ENCODE measurements around the gene RSAD2.
"Not testable (repeated sequence)": the region's sequence is repeated elsewhere in the genome, so short reads cannot be mapped to it uniquely, and the experiment has no call there.

Gene RSAD2

DNA sequence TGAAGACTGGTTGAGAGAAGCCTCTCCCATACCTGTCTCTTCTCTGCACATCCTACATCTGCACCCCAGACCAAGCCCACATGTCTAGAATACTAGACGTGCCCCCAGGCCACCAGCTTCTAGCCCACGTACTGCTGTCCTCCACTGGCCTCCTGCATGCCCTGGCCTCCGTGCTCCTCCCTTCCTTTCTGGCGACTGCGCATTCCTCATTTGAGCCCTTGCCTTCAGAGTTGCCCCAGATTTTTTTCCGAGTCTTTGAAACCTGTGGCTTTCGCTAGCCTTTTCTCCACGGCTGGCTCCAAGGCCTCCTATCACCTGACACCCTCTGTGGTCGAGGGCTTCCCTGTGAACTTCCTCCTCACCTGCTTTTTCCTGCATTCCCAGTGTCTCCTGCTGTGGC, 50.9 kb downstream of the RSAD2 start:
- DNase-seq = no peak

DNA sequence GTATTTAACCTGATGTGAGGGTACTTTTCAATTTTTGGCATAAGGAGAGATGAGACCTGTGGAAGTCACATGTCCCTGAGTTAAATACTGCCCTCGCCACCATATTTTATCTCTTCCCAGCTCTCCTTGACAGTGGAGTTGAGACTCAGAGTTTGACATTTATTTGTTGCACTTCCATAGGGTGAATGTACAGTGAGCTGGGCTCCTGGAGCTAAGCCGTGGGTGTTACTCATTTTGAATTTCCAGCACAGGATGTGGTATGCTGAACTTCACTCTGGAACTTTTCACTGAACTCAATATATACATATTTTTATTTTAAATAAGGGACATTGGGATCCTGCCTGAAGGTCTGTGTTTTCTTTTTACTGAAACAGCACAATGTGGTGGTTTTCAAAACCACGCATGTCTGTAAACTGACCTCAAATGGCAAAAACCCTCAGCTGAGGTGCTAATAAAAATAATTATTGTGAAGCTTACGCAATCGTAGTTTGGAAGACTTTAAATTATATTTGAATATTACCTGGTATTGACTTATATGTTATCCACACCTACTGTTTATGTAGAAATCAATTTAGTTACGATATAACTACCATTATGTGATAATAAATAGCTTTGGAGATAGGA, 51.7 kb downstream of the RSAD2 start:
- no peak for DNase-seq

DNA sequence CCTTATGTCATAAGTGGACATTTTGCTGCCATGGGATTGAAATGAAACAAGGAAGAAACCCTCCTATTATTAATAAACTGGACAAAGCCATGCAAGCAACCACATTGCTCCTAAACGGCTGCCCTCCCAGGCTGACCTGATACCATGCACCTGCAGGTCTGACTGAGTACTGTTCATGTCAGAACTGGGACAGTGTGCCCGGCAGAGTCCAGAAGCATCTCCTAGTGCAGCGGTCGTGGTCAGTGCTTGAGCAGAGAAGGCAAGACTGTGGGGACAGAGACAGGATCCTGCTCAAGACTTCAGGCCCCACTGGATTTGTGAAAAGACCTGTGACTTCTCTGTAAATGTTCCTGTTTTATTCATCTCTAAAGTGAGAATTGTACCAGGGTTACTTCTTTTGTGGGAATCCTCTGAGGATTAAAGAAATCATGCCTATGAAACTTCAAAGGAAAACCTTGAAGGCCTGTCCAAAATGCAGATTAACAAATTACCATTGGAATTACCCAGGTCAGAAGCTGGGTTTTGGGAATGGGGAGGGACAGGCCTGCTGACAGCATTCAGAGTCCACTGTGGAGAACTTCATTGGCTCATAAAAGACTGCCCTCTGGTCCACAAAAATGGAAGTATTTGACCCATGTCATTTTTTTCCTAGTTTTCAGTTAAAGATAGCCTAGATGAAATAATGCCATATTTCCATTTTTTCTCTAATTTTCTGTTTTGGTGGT, 53.5 kb downstream of the RSAD2 start:
- DNase-seq = no peak

DNA sequence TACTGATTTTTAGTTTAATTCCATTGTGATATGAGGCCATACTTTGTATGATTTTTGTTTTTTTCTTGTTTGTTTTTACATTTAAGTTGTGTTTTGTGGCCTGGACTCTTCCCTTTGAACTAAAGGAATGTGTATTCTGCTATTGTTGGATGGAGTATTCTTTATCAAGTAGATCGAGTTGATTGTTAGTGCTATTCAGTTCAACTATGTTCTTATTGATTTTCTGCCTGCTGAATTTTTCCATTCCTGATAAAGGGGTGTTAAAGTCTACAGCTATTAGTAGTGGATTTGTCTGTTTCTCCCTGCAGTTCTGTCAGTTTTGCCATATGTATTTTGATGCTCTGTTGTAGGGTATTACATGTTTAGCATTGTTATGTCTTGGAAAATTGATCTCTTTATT, 54.2 kb downstream of the RSAD2 start:
- no peak for DNase-seq

DNA sequence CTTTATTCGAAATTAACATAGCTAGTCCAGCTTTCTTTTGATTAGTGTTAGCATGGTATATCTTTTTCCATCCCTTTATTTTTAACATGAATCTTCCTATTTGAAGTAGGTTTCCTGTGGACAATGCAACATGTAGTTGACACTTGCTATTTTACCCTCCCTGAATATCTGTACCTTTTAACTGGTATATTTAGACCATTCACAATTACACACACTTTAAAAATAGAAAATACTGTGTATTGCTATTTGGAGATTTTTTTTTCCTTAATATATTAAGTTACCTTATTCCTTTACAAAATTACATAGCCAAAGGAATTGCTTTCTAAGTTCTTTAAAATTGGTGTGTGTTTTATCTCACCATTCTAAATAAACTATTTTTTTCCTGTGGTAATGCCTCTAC, 54.6 kb downstream of the RSAD2 start:
- no peak for DNase-seq

DNA sequence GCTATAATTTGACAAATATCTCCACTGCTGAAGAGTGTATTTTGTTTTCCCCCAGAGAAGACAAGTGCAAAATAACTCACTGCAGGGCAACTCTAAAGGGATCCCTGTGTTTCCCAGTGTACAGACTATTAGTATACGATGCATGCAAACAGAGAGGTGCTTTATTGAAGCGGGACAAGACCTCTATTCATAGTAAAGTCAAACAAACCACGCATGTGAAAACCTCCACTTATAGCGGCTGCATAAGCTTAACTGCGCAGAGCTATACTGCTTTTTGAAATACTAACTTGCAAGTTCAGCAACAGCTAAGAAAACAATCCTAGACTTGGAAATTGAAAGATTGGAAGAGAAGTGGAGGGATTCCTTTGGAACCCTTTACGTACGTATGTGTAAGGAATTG, 55.3 kb downstream of the RSAD2 start:
- no peak for DNase-seq

DNA sequence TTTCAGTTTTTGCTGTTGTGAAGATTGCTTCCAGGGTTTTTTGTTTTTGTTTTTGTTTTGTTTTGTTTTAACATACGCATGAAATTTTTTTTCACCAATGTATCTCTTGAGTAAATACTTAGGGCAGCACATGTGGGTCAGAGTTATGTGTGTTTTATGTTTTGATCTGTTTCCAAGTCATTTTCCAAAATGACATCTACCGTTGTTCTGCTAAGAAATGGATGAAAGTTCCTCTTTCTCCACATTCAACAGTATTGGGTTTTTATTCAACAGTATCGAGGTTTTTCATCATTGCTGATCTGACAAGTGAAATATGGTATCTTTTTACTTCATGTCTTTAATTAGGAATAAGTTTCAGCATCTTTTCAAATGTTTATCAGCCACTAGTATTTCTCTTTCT, 56.3 kb downstream of the RSAD2 start:
- DNase-seq = no peak

DNA sequence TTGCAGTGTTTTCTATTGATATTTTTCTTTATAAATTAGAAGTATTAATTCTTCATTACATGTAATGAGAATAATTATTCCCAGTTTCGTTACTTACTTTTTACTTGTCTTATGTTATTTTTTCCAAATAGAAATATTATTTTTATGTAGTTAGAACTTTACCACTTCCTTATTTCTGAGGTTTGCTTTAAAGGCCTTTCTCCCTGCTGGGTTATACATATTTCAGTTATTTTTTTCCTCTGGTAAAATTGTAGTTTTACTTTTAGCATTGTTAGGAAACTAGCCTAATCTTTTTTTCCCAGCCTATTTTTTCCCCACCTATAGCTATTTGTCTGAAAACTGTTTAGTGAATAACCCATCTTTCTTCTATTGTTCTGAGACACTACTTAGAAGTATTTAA, 56.8 kb downstream of the RSAD2 start:
- no peak for DNase-seq

DNA sequence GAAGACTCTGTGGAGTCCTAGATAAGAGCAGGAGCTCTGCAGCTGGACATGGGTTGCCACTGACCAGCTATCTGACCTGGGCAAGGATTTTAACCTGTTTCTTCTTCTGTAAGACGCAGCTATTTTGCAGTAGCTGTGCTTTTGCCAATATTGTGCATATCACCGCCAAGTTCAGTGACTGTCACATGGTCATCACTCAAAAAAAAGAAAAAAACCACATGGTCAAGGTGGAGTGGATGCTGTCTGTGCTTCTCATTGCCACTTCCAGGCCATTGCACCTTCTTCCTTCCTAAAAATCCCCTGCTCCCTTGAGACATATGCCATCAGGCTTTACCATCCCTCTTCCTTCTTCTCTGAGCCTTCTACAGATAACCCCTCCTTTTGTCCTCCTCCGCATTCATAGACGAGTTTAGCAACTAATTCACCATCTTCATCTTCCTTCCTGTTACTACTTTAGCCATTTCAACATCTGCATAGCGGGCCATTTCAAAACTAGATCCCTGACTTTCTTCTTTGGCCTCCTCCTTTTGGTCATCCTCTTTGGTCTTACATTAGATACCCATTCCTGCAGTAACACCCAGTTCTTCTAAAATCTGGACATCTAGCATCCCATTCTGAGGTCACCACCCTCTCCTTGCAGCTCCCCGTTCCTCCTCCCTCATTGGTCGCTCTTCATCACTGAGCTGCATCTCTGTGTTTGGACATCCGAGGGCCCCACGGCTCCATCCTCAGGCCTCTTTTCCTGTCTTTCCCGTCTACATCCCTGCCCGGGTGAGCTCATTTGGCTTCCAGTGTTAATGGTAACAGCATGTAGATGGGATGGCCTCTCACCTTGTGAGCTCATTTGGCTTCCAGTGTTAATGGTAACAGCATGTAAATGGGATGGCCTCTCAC, 57.4 kb downstream of the RSAD2 start:
- no peak for DNase-seq

DNA sequence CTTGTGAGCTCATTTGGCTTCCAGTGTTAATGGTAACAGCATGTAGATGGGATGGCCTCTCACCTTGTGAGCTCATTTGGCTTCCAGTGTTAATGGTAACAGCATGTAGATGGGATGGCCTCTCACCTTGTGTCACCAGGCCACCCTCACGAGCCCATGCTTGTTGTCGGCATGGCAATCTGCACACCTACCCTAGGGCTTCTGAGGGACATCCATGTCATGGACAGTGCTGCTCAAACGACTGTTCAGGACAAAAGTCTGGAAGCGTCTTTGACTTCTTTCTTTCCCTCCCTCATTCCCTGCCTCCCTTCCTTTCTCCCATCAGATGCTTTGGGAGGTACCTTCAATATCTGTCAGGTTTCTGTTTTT, 58.1 kb downstream of the RSAD2 start:
- not testable (repeated sequence) for DNase-seq

DNA sequence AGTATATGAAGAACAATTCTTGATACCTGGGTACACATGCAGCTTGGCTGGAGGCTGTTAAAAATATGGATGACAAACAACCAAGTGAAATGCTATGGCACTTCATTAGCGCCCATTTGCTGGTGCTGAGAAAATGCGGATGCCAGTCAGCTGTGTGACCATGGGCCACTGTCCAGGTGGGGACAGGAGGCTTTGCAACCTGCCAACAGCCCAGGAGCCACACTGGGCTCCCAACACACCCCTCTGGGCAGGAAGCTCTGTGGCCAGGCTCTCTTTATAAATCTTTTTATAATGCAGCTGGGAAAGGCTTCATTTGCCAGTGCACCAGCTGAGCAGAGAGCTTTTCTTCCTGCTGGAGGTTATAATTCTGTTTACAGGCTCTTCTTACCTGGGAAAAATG, 59.6 kb downstream of the RSAD2 start:
- DNase-seq = no peak

DNA sequence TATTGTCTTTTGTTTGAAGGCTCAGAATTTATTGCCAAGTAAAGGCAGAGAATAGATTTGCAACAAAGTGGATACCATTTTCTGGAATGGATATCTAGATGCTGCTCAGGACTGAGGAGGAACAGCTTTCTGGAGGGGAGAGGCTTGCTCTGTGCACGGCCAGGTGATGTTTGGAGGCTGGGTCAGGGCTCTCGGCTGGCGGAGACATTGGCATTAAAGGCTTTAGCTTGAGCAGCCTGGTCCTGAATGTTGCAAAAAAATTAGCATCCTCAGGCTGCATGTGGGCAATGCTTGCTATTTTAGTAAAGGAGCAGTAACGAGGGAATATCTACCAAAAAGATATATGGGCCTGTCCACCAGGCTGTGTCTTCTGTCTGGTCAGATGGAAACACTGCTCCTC, 60.0 kb downstream of the RSAD2 start:
- DNase-seq = no peak

DNA sequence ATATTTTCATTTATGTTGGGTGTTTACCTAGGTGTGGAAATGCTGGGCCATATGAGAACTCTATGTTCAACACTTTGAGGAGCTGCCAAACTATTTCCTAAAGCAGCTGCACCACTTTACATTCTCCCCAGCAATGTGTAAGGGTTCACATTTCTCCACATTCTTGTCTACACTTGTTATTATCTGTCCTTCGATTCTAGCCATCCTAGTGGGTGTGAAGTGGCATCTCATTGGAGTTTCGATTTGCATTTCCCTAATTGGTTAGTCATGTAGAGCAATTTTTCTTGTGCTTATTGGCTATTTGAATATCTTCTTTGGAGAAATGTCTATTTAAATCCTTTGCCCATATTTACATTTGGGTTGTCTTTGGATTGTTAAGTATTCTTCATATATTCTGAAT, 61.5 kb downstream of the RSAD2 start:
- DNase-seq = no peak

DNA sequence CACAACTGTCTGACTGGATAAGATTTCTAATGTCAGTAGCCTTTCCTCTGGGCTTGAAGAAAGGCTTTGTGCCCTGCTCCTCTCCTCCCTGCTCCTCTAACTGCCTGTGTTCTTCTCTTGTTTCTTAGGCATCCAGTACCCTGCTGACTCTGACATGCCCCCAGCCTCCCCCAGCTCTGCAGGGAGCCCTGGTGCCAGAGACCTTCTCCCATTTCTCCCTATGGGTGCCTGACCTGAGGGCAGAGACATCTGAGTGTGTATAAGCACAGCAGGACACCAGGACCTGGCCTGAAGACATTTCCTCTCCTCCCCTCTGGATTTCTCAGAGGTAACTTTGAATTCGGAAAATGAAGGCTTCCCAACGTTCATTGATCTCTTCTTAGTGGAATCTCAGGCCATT, 63.2 kb downstream of the RSAD2 start:
- no peak for DNase-seq

DNA sequence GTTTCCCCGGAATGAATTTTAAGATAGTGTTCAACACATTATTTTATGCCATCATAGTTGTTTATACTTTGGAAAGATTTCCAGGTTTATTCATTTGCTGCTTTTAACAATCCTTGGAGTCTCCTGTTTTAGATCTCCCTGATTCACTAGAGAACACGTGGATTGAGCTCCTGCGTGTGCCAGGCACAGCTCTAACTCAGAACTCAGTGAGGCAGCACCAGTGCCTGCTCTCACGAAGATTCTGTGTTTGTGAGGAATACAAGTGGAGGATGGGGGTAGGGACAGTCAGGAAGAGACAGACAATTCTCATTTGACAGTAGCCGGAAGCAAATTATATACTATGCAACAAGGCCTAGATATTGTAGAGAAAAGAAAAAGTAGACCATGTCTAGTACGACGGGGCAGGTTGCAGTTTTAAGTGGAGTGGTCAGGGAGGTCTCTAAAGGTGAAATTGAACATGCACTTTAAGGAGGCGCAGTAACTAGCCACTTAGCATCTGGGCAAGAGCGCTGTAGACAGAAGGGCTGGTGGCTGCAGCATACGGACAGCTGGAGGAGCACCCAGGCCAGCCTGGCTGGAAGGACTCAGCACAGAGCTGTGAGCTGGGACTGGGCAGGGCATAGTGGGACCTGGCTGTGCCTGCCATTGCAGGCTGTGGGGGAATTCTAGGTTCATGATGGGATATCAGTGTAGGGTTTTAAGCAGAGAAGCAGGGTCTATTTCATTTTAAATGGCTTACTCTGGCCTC, 63.9 kb downstream of the RSAD2 start:
- no peak for DNase-seq

DNA sequence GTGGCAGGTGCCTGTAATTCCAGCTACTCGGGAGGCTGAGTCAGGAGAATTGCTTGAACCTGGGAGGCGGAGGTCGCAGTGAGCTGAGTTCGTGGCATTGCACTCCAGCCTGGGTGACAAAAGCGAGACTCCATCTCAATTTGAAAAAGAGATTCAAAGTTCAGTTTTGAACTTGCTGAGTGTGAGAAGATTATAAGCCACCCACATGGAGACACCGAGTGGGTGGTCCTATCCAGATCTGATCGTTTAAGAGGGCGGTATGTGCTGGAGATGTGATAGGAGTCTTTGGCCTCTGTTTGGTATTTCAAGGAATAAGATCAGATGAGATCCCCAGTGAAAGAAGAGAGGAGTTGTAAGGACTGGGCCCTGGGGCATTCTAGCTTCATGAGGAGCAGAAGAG, 65.3 kb downstream of the RSAD2 start:
- DNase-seq = no peak

DNA sequence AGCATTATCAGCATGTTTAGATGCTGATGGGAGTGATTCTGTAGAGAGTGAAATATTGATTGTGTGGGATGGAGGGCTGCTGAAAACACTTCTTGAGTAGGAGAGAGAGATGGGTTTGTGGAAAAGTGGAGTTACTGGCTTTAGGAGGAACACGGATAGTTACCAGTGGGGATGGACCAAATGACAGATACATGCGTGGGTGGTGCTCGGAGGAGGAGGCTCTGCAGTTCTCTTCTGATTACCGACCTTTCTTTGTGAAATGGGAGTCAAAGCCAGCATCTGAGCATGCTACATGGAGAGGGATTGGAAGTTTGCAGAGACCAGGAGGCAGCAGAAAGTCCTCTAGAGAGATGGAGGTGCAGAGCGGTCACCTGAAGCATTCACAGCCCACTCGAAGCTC, 65.9 kb downstream of the RSAD2 start:
- DNase-seq = no peak

DNA sequence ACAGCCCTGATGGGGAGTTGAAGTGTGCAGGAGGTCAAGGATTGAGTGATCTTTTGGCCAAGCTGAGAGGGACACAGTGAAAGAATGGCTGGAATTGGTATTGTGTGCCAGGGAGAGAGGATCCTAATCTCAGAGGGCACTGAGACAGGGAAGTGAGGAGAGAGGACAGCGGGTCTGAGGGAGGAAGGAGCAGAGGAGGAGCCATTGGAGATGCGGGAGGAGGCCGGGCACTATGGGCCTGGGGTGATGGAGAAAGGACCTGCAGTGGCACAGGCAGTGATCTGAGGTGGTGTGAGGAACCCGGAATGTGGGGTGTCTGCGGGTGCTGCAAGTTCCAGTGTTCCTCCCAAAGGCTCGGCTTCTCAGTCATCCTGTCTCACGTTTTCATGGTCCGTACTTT, 66.4 kb downstream of the RSAD2 start:
- DNase-seq = no peak

DNA sequence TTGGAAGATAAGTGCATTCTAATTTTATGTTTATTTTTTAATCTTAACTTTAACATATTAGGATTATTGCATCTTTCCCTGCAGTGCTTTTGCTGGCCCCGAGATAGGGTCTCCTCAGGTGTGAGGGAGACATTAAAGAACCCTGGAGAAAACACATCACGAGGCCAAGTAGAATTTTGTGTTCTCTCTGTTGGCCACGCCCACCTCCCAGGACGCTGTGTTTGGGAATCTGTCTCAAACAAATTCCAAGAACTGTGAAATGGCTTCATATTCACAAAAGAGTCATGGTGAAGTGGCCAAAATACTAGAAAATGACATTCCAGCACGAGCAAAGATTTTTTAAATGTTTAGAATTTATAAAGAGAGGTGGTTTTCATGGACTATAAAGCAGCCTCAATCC, 67.0 kb downstream of the RSAD2 start:
- no peak for DNase-seq

DNA sequence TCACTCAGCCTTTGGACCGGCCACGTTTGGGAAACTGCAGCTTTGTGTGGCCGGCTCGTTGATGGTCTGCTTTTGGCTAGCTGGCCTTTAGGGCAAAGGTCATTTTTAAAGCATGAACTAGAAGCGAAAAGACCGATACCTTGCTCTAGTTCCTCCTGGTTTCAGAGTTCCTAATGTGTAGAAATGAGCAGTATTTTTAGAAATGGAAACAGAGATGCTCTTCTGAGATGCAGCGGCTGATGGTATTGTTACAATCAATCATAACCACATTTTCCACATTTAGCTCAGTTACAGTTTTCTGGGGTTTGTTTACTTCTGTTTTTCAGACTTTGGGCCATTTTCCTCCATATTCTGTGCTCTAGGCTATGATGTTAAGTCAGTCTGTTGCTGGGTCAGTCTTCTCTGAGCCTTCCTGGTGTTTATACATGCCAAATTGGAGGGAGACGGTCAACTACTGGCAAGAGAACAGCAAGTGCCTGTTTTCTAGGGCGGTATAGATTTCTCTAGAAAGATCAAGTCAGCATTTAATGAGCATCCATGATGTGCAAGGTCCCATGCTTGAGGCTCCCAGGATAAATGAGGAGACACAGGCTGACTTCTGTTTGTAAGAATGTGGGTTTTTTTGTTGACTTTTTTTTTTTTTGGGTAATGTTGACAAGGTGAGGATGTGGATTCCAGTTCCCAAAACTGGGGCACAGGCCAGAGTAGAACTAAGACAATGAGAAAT, 67.7 kb downstream of the RSAD2 start:
- no peak for DNase-seq

DNA sequence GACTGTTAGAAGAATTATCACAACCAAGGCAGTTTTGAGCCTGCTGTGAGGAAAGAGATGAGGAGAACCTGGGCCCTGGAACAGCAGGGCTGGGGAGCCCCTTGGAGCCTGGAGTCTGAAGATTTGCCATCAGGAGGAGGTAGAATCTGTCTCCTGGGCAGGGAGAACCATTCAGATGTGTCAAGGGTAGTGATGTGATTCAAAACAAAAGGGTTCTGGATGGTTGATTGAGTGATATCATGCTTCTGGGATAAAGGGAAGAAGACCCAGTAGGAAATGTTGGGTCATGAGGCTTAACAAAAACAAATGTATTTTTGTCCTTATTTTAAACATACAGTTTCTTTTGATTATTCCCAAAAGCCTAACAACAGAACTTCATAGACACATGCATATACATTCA, 68.2 kb downstream of the RSAD2 start:
- no peak for DNase-seq

DNA sequence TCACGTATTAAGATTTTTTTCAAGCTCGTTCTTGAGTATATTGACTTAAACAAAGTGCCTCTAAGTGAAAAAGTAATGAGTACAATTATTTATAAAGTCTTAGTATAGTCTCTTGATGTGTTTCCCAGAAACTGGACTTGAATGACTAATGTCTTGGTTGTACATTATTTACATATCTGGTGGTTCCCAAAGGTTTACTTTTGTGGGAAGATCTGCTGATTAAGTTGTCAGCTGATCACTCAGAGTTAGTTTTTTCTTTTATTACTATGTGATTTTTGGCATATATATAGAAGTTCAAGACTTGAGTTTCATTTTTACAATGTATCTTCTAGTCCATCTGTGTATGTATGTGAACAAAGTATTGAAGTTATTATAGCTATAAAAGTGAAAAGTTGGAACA, 69.1 kb downstream of the RSAD2 start:
- DNase-seq = no peak

All from stimulated activated CD4-positive, alpha-beta T cell treated with anti-CD3 and anti-CD28 coated beads, Interleukin-4, amount 100 ng/mL, for 4 hours (primary cell).